CD8-positive, alpha-beta memory T cell (primary cell): ENCODE measurements around the gene CNTNAP5. TPM values are rescaled to one million over a fixed set of nuclear protein-coding genes. Genes with fewer than 3 reads are reported as not detected.

Experiments used
- CTCF ChIA-PET: fragments of 350-600 bp; sonication (Branson Sonifier 250); formaldehyde crosslinking; loops from one replicate; lab custom pipeline; 2021; ENCODE audit warnings: antibody characterized with exemption; lab: Charles Lee
- POLR2A ChIA-PET: fragments of 350-600 bp; sonication (Branson Sonifier 250); formaldehyde crosslinking; loops from one replicate; lab custom pipeline; 2021; ENCODE audit warnings: antibody characterized with exemption; lab: Charles Lee
- DNase-seq, 5 donors: peaks; one replicate each; pipeline versions ENCODE4 v3.0.0 to v3.0.0-alpha.2; 2020 to 2022; ENCODE audit warnings: mixed read lengths in 1 of 5
- H3K27ac ChIP-seq: one replicate; pipeline ENCODE4 v1.7.0; 2013; ENCODE audit warnings: low read depth, mild to moderate bottlenecking, low read length, moderate library complexity
- H3K27me3 ChIP-seq: 2 replicates; pipeline ENCODE4 v1.7.0; 2013; ENCODE audit warnings: low read length, mild to moderate bottlenecking; ENCODE audit not compliant: insufficient read depth, poor library complexity, severe bottlenecking
- H3K36me3 ChIP-seq: 2 replicates; pipeline ENCODE4 v1.7.0; 2013; ENCODE audit warnings: mild to moderate bottlenecking, low read length, moderate library complexity; ENCODE audit not compliant: insufficient read depth
- H3K4me1 ChIP-seq: 2 replicates; pipeline ENCODE4 v1.7.0; 2013; ENCODE audit warnings: mild to moderate bottlenecking, low read length, moderate library complexity; ENCODE audit not compliant: insufficient read depth
- H3K4me3 ChIP-seq: 2 replicates; pipeline ENCODE4 v1.7.0; 2013; ENCODE audit warnings: mild to moderate bottlenecking, low read length
- H3K9me3 ChIP-seq: 2 replicates; pipeline ENCODE4 v1.7.0; 2013; ENCODE audit warnings: mild to moderate bottlenecking, low read length
- H3K27ac Mint-ChIP-seq, 8 donors: one replicate each; pipeline ENCODE4 v1.8.0; 2020 to 2021; ENCODE audit warnings: mixed read lengths in 8 of 8, mild to moderate bottlenecking in 6 of 8, inconsistent platforms in 3 of 8, moderate library complexity in 3 of 8
- H3K27me3 Mint-ChIP-seq, 2 donors: one replicate each; pipeline ENCODE4 v1.8.0; 2020 to 2021; ENCODE audit warnings: mixed read lengths in 2 of 2, mild to moderate bottlenecking in 1 of 2, moderate library complexity in 1 of 2
- H3K36me3 Mint-ChIP-seq, 3 donors: one replicate each; pipeline ENCODE4 v1.8.0; 2020 to 2021; ENCODE audit warnings: mixed read lengths in 3 of 3, inconsistent platforms in 1 of 3, mild to moderate bottlenecking in 1 of 3
- H3K4me1 Mint-ChIP-seq, 3 donors: one replicate each; pipeline ENCODE4 v1.8.0; 2020 to 2021; ENCODE audit warnings: mixed read lengths in 3 of 3, inconsistent platforms in 1 of 3, mild to moderate bottlenecking in 1 of 3
- H3K4me3 Mint-ChIP-seq, 7 donors: one replicate each; pipeline ENCODE4 v1.8.0; 2020 to 2021; ENCODE audit warnings: mixed read lengths in 7 of 7, mild to moderate bottlenecking in 6 of 7, moderate library complexity in 4 of 7, inconsistent platforms in 2 of 7
- H3K9me3 Mint-ChIP-seq, 5 donors: one replicate each; pipeline ENCODE4 v1.8.0; 2020 to 2022; ENCODE audit warnings: mixed read lengths in 5 of 5, mild to moderate bottlenecking in 3 of 5, moderate library complexity in 2 of 5, inconsistent platforms in 1 of 5
- polyA plus RNA-seq: library from polyadenylated mRNA; unstranded; fragments of 300-500 nt; fragmentation: Illumina TruSeq; gene quantifications from one replicate; pipeline ENCODE4 v1.2.3, GENCODE V29; 2021
- total RNA-seq, 2 experiments: library from RNA; stranded (reverse); gene quantifications; one replicate each; pipeline ENCODE4 v1.2.3, GENCODE V29; 2021

CNTNAP5 gene
- total and polyA plus RNA-seq, 3 experiments from 2014 or later = not detected

DNA sequence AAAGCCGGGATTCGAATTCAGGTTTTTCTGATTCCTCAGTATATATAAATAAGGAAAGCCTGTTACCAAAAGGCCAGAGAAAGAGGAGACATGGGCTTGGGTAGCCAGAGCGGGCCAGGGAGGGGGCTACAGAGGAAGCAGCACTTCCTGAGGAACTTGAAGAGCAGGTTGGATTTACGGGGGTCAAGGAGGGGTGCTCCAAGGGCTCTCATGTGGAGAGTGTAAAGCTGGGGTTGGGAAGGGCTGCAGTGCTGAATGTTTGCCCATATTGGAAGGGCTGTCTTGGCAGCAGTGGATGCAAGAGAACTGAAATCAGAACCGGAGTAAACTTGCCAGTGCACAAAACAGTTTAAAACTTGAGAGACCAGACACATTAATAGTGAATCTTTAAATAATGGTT, 511.5 kb downstream of the CNTNAP5 start:
- Mint-ChIP-seq H3K4me3 (no peak overlapping the region), H3K27ac (no peak overlapping the region)
- POLR2A ChIA-PET = no interaction called here

DNA sequence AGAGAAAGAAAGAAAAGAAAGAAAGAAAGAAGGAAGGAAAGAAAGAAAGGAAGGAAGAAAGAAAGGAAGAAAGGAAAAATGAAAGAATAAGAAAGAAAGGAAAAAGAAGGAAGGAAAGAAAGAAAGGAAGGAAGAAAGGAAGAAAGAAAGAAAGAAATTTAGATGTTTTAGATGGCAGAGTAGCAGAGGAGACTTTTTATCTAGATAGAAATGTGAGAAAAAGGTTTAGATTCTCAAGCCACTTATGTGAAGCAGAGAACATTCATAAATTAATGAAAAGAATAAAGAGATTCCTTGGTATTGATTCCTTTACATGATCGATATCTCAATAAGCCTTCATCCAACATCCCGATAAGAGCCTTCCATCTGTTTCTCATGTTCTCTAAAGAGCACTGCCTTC, 513.5 kb downstream of the CNTNAP5 start:
- Histone ChIP-seq H3K4me1 (no peaks in the 10 kb centered on the region), H3K4me3 (no peak overlapping the region), H3K27me3 (no peaks in the 10 kb centered on the region), H3K27ac (no peak overlapping the region), H3K36me3 (no peaks in the 10 kb centered on the region), H3K9me3 (no peaks in the 10 kb centered on the region)
- H3K36me3 Mint-ChIP-seq = peaks cover 0 to 2% (median 0%) of the 10 kb centered on the region in 3 donors
- no peaks in the 10 kb centered on the region for H3K4me1 Mint-ChIP-seq
- H3K9me3 Mint-ChIP-seq = peaks cover 0 to 20% (median 11%) of the 10 kb centered on the region in 5 donors
- no peak for DNase-seq
- ChIA-PET CTCF (no interaction called here), POLR2A (no interaction called here)
- no peaks in the 10 kb centered on the region for H3K27me3 Mint-ChIP-seq
- H3K27ac Mint-ChIP-seq = no peak overlapping the region
- H3K4me3 Mint-ChIP-seq = no peak overlapping the region

More for the DNA sequence above, 511.5 kb downstream of the CNTNAP5 start:
- Histone ChIP-seq H3K27ac (no peak overlapping the region), H3K27me3 (no peaks in the 10 kb centered on the region), H3K36me3 (no peaks in the 10 kb centered on the region), H3K9me3 (no peaks in the 10 kb centered on the region), H3K4me3 (no peak overlapping the region), H3K4me1 (no peaks in the 10 kb centered on the region)
- peaks cover 0 to 2% of the 10 kb centered on the region in 2 donors for H3K27me3 Mint-ChIP-seq
- CTCF ChIA-PET = no interaction called here
- peaks cover 0 to 19% (median 13%) of the 10 kb centered on the region in 5 donors for H3K9me3 Mint-ChIP-seq
- peaks cover 0 to 2% (median 0%) of the 10 kb centered on the region in 3 donors for H3K36me3 Mint-ChIP-seq
- no peaks in the 10 kb centered on the region for H3K4me1 Mint-ChIP-seq
- no peak for DNase-seq

DNA sequence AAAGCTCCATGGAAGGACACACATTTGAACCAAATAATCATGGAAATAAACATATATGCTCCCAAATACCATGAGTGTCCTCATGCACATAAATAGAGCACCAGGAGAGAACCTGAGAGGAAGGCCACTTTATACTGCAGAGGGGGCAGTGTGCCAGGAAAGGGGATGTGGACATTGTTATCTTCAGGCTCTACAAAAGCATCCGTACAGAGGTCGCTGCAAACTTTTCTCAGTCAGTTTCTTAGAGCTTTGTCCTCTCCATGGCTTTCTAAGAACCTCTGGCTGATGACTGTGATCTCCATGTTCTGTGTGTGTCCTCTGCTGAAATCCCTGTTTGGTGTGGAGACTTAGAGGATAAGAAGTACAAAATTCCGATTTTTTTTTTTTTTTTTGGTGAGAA, 515.7 kb downstream of the CNTNAP5 start:
- Histone ChIP-seq H3K4me1 (no peaks in the 10 kb centered on the region), H3K9me3 (no peaks in the 10 kb centered on the region), H3K27me3 (no peaks in the 10 kb centered on the region), H3K36me3 (no peaks in the 10 kb centered on the region), H3K4me3 (no peak overlapping the region), H3K27ac (no peak overlapping the region)
- no peaks in the 10 kb centered on the region for H3K36me3 Mint-ChIP-seq
- ChIA-PET POLR2A (no interaction called here), CTCF (no interaction called here)
- no peak for DNase-seq
- peaks cover 2 to 15% (median 8%) of the 10 kb centered on the region in 5 donors for H3K9me3 Mint-ChIP-seq
- no peaks in the 10 kb centered on the region for H3K4me1 Mint-ChIP-seq
- H3K27me3 Mint-ChIP-seq = no peaks in the 10 kb centered on the region
- no peak overlapping the region for H3K4me3 Mint-ChIP-seq
- H3K27ac Mint-ChIP-seq = peak overlapping the region in 1 of 8 donors; percentile 52

DNA sequence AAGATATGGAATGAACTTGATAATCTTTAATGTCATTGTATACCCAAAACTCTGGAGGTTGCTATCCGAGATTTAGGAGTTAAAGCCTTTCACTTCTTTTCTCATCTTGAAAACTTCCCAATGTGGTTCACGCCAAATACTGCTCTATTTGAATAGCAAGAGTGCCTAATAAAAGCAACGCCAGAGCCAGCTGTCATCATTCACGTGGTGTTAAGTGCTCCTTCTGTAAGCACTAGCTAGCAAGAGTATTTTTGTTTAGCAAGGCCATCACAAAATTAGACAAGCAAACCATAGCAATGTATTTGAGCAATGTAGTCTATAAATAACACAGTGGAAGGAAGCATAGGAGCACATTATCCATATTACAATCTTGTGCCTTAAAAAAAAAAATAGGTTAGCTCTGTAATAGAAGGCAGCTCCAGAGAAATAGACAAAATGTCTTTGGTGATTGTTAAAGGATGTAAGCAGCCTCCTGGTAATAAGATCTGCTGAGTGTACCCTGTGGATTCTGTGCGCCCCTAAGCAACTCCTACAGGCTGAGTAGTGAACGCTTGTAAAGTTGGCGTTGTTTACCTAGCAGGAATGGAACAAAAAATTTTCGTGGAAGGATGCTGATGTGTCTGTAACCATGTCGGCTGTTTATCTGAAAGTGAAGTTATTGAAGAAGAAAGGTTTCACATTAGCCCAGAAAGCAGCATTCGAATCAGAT, 518.0 kb downstream of the CNTNAP5 start:
- Mint-ChIP-seq H3K27ac (no peak overlapping the region), H3K27me3 (no peaks in the 10 kb centered on the region), H3K9me3 (peaks cover 2 to 6% (median 3%) of the 10 kb centered on the region in 5 donors)

DNA sequence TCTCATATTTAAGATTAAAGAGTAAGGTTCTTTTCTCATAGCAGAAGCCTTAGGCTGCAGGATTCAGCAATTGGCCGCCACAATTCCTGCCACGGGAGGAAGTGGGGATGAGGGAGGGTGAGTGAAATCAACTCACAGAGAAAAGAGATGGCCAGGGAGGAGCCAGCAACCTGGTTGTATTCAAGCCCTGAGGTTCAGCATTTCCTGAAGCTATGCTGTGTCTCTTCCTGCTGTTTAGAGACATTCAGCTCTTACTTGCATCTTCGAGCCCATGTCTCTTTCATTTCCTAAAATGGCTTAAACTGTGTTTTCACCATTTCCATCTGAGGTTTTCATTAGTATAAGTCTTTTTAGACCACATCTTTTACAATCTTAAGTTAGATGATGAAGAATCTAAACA, 522.6 kb downstream of the CNTNAP5 start:
- Histone ChIP-seq H3K36me3 (no peaks in the 10 kb centered on the region), H3K4me3 (no peak overlapping the region), H3K9me3 (no peaks in the 10 kb centered on the region), H3K4me1 (no peaks in the 10 kb centered on the region), H3K27me3 (no peaks in the 10 kb centered on the region), H3K27ac (no peak overlapping the region)
- no peaks in the 10 kb centered on the region for H3K4me1 Mint-ChIP-seq
- CTCF ChIA-PET = no interaction called here
- no peak overlapping the region for H3K27ac Mint-ChIP-seq
- no peaks in the 10 kb centered on the region for H3K36me3 Mint-ChIP-seq
- peaks cover 0 to 18% (median 3%) of the 10 kb centered on the region in 5 donors for H3K9me3 Mint-ChIP-seq
- H3K4me3 Mint-ChIP-seq = no peak overlapping the region
- POLR2A ChIA-PET = no interaction called here
- no peaks in the 10 kb centered on the region for H3K27me3 Mint-ChIP-seq
- no peak for DNase-seq

More for the DNA sequence above, 518.0 kb downstream of the CNTNAP5 start:
- DNase-seq = no peak
- no peaks in the 10 kb centered on the region for H3K4me1 ChIP-seq
- no peaks in the 10 kb centered on the region for H3K36me3 ChIP-seq
- ChIA-PET CTCF (no interaction called here), POLR2A (no interaction called here)
- no peaks in the 10 kb centered on the region for H3K4me1 Mint-ChIP-seq
- H3K4me3 ChIP-seq = no peak overlapping the region
- no peaks in the 10 kb centered on the region for H3K36me3 Mint-ChIP-seq
- no peaks in the 10 kb centered on the region for H3K27me3 ChIP-seq
- H3K27ac ChIP-seq = no peak overlapping the region
- H3K4me3 Mint-ChIP-seq = no peak overlapping the region
- H3K9me3 ChIP-seq = no peaks in the 10 kb centered on the region

DNA sequence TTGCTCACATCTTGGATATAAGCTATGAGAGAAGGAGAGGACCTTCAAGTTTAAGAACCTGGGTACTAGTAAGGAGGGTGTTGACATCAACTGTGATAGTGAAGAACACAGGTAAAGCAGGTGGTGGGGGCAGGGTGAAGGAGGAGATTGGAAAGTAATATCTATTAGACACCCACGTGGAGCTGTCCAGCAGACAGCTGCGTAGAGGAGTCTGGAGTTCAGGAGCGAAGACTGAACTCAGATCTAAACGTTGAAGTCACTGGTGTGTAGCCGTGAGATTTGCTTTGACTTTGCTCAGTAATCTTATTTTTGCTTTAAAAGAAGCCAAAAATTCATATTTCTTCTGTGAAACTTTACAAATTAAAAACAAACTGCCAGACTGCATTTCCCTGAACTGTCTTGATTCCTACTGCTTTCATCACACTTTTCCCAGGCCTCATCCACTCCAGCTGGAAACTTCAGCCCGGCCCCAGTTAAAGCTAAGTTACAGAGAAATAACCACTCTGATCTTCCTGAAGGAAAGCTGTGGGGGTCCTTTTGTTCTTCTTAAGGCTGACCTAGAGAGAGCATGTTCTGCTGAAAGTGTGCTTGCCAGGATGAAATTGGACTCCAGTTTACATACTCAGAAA, 533.3 kb downstream of the CNTNAP5 start:
- Histone ChIP-seq H3K4me1 (no peaks in the 10 kb centered on the region), H3K36me3 (no peaks in the 10 kb centered on the region), H3K4me3 (no peak overlapping the region), H3K9me3 (no peaks in the 10 kb centered on the region), H3K27ac (no peak overlapping the region), H3K27me3 (no peaks in the 10 kb centered on the region)
- Mint-ChIP-seq H3K9me3 (peaks cover 2 to 17% (median 10%) of the 10 kb centered on the region in 5 donors), H3K4me1 (no peaks in the 10 kb centered on the region), H3K4me3 (no peak overlapping the region), H3K27ac (no peak overlapping the region), H3K27me3 (no peaks in the 10 kb centered on the region), H3K36me3 (no peaks in the 10 kb centered on the region)
- no peak for DNase-seq
- ChIA-PET CTCF (no interaction called here), POLR2A (no interaction called here)

DNA sequence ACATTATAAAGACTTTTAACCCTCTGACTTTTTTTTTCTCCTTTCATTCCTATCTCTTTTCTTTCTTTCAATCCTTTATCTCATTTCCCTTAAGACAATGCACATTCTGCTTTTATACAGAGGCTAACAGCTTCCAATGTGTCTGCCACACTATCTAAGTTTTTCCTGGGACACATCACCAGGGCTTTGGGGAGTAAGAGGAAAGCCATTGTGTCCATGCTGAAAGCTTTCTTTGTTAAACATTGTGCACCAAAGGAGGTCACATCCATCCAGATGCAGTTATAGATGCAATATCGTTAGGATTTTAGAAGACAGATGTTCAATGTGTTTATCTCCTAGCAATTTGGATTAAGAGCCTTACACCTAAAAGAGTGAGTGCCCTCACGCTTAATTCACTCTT, 534.1 kb downstream of the CNTNAP5 start:
- no peaks in the 10 kb centered on the region for H3K4me1 ChIP-seq
- Mint-ChIP-seq H3K27me3 (no peaks in the 10 kb centered on the region), H3K9me3 (peaks cover 2 to 17% (median 10%) of the 10 kb centered on the region in 5 donors), H3K36me3 (no peaks in the 10 kb centered on the region), H3K4me1 (no peaks in the 10 kb centered on the region), H3K4me3 (no peak overlapping the region), H3K27ac (no peak overlapping the region)
- POLR2A ChIA-PET = no interaction called here
- CTCF ChIA-PET = no interaction called here
- DNase-seq = no peak
- no peak overlapping the region for H3K27ac ChIP-seq
- no peaks in the 10 kb centered on the region for H3K9me3 ChIP-seq
- no peaks in the 10 kb centered on the region for H3K27me3 ChIP-seq
- no peak overlapping the region for H3K4me3 ChIP-seq
- no peaks in the 10 kb centered on the region for H3K36me3 ChIP-seq

DNA sequence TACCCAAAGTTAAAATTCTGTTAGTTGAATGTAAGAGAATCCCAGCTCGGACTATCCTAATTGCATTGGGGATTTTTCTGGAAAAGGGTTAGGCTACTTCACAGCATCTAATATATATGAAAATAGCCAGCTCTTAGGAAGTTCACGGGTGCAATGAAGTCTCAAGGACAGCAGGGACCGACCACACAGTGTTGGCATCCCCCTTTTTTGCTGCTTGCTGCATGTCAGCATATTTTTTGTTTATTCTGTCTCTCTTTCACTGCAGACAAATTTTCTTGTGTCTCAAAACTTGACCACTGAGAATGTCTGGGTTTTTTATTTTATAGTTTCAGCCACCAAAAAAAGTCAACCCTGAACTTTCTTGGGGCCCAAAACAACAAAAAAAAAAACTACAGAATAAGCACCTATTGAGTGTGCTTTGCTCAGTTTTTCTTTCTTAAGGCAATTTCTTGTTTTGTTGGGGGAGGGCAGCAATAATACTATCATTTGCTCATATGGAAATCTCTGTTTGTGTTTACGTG, 535.6 kb downstream of the CNTNAP5 start:
- Mint-ChIP-seq H3K4me3 (no peak overlapping the region), H3K36me3 (no peaks in the 10 kb centered on the region), H3K4me1 (no peaks in the 10 kb centered on the region), H3K27me3 (no peaks in the 10 kb centered on the region), H3K27ac (no peak overlapping the region), H3K9me3 (peaks cover 2 to 16% (median 14%) of the 10 kb centered on the region in 5 donors)
- Histone ChIP-seq H3K4me3 (no peak overlapping the region), H3K27ac (no peak overlapping the region), H3K4me1 (no peaks in the 10 kb centered on the region), H3K27me3 (no peaks in the 10 kb centered on the region), H3K9me3 (no peaks in the 10 kb centered on the region), H3K36me3 (no peaks in the 10 kb centered on the region)
- POLR2A ChIA-PET = no interaction called here
- CTCF ChIA-PET = no interaction called here
- DNase-seq = no peak
